IMR-90 (cell line): ENCODE data around the gene PDCD11. TPM values are rescaled to one million over a fixed set of nuclear protein-coding genes. Genes with fewer than 3 reads are reported as not detected.

Experiments used
- ATAC-seq: fragments of 200-7000 bp; cut with Tn5 transposase; 2 replicates; pipeline ENCODE4 v1.9.1; 2020; ENCODE audit warnings: low read depth, mild to moderate bottlenecking, moderate library complexity
- BruUV-seq: library from RNA; stranded (reverse); fragments of 400-500 nt; replicated peaks from 2 replicates; lab custom pipeline; 2021; lab: Mats Ljungman, UMichigan
- CTCF ChIA-PET: fragments of 300-600 bp; formaldehyde crosslinking; extraction: SDS; loops from one replicate; lab custom pipeline; 2021; ENCODE audit warnings: antibody characterized with exemption; lab: Yijun Ruan, JAX
- POLR2A ChIA-PET: fragments of 300-600 bp; sonication (Branson Sonifier 250); formaldehyde crosslinking; loops from one replicate; lab custom pipeline; 2022; ENCODE audit warnings: antibody characterized with exemption; ENCODE audit not compliant: unreplicated experiment; lab: Charles Lee
- DNase-seq: peaks from one replicate; pipeline ENCODE4 v3.0.0; 2013
- H2AFZ ChIP-seq: replicated peaks from 2 replicates; pipeline ENCODE3; 2013; ENCODE audit warnings: low read length, mild to moderate bottlenecking; ENCODE audit not compliant: poor library complexity
- H2AK5ac ChIP-seq: 2 replicates; pipeline ENCODE4 v1.6.1; 2013; ENCODE audit warnings: low read depth, low read length, inconsistent platforms
- H2AK9ac ChIP-seq: replicated peaks from 2 replicates; pipeline ENCODE3; 2013; ENCODE audit warnings: mild to moderate bottlenecking, low read depth, low read length, moderate library complexity; ENCODE audit not compliant: poor library complexity
- H2BK120ac ChIP-seq: 2 replicates; pipeline ENCODE4 v1.6.1; 2013; ENCODE audit warnings: low read depth, low read length, inconsistent platforms
- H2BK15ac ChIP-seq: 3 replicates; pipeline ENCODE4 v1.6.1; 2013; ENCODE audit warnings: low read depth, low read length, inconsistent platforms
- H2BK20ac ChIP-seq: 2 replicates; pipeline ENCODE4 v1.6.1; 2013; ENCODE audit warnings: low read depth, mild to moderate bottlenecking, inconsistent platforms, low read length, moderate library complexity
- H2BK5ac ChIP-seq: 2 replicates; pipeline ENCODE4 v1.6.1; 2013; ENCODE audit warnings: mild to moderate bottlenecking, low read depth, low read length, inconsistent platforms; ENCODE audit not compliant: poor library complexity, severe bottlenecking
- H3K14ac ChIP-seq: replicated peaks from 2 replicates; pipeline ENCODE4 v1.6.1; 2013; ENCODE audit warnings: low read depth, low read length, inconsistent platforms
- H3K18ac ChIP-seq: 2 replicates; pipeline ENCODE4 v1.6.1; 2013; ENCODE audit warnings: low read depth, low read length, control low read depth
- H3K23ac ChIP-seq: 2 replicates; pipeline ENCODE4 v1.6.1; 2013; ENCODE audit warnings: low read depth, low read length, inconsistent platforms
- H3K27ac ChIP-seq: 2 replicates; pipeline ENCODE4 v1.5.1; 2013; ENCODE audit warnings: mild to moderate bottlenecking, control low read depth, low read length; ENCODE audit not compliant: insufficient read depth
- H3K27me3 ChIP-seq: 2 replicates; pipeline ENCODE4 v1.6.1; 2013; ENCODE audit warnings: low read length; ENCODE audit not compliant: control insufficient read depth, insufficient read depth
- H3K36me3 ChIP-seq: 2 replicates; pipeline ENCODE4 v1.6.1; 2013; ENCODE audit warnings: low read length, mixed read lengths; ENCODE audit not compliant: control insufficient read depth, insufficient read depth
- H3K4ac ChIP-seq: 2 replicates; pipeline ENCODE4 v1.6.1; 2013; ENCODE audit warnings: low read depth, low read length, inconsistent platforms
- H3K4me1 ChIP-seq: 2 replicates; pipeline ENCODE4 v1.6.1; 2013; ENCODE audit warnings: low read length, mixed read lengths; ENCODE audit not compliant: control insufficient read depth, insufficient read depth
- H3K4me2 ChIP-seq: 2 replicates; pipeline ENCODE4 v1.6.1; 2013; ENCODE audit warnings: low read depth, mild to moderate bottlenecking, control low read depth, low read length, moderate library complexity
- H3K4me3 ChIP-seq: 2 replicates; pipeline ENCODE4 v1.5.1; 2013; ENCODE audit warnings: low read depth, mild to moderate bottlenecking, control low read depth, low read length, moderate library complexity; ENCODE audit not compliant: insufficient read depth
- H3K56ac ChIP-seq: 2 replicates; pipeline ENCODE4 v1.6.1; 2013; ENCODE audit warnings: low read length, inconsistent platforms; ENCODE audit not compliant: insufficient read depth; ENCODE audit errors: extremely low read depth
- H3K79me1 ChIP-seq, 2 experiments: 2 replicates each; pipeline ENCODE4 v1.6.1; 2013; ENCODE audit warnings: low read length in 2 of 2, inconsistent platforms in 1 of 2, low read depth in 1 of 2
- H3K9ac ChIP-seq: 2 replicates; pipeline ENCODE4 v1.6.1; 2013; ENCODE audit warnings: low read depth, low read length, control low read depth
- H3K9me1 ChIP-seq: 2 replicates; pipeline ENCODE4 v1.6.1; 2013; ENCODE audit warnings: low read length, inconsistent platforms; ENCODE audit not compliant: insufficient read depth
- H3K9me3 ChIP-seq: 2 replicates; pipeline ENCODE4 v1.6.1; 2013; ENCODE audit warnings: low read length; ENCODE audit not compliant: control insufficient read depth, insufficient read depth
- H4K20me1 ChIP-seq: 2 replicates; pipeline ENCODE4 v1.6.1; 2013; ENCODE audit warnings: low read length, inconsistent platforms; ENCODE audit not compliant: insufficient read depth
- H4K5ac ChIP-seq: 2 replicates; pipeline ENCODE4 v1.6.1; 2013; ENCODE audit warnings: mild to moderate bottlenecking, low read depth, low read length, control low read depth
- H4K8ac ChIP-seq, 2 experiments: 2 replicates each; pipeline ENCODE4 v1.6.1; 2013; ENCODE audit warnings: low read depth in 2 of 2, low read length in 2 of 2, control low read depth in 1 of 2, inconsistent platforms in 1 of 2
- H4K91ac ChIP-seq: 2 replicates; pipeline ENCODE4 v1.6.1; 2013; ENCODE audit warnings: low read depth, low read length, inconsistent platforms; ENCODE audit not compliant: insufficient read depth
- BHLHE40 ChIP-seq: fragments of 150-350 bp; IDR thresholded peaks from 2 replicates; pipeline ENCODE4 v1.6.1; 2016; ENCODE audit warnings: mild to moderate bottlenecking, low read depth, low read length
- WGBS, 2 experiments: methylation state at CpG; one replicate each; pipeline versions ENCODE4 v1.1.5 to v1.1.7; 2013; ENCODE audit warnings: missing lambda C conversion rate in 2 of 2; ENCODE audit not compliant: insufficient read length in 1 of 2; ENCODE audit errors: extremely low coverage in 2 of 2; 5-methylcytosine and 5-hydroxymethylcytosine counted together
- dilution Hi-C: fragments of 300-500 bp; cut with HindIII; formaldehyde crosslinking; loops from one replicate; pipeline ENCODE4 v1.14.3; 2018; ENCODE audit warnings: low sequenced_read_pairs; ENCODE audit not compliant: unreplicated experiment
- in situ Hi-C: fragments of 300-500 bp; cut with MboI; formaldehyde crosslinking; loops from 3 replicates; pipeline ENCODE4 v1.14.3; 2019; ENCODE audit warnings: low sequenced_read_pairs, inconsistent platforms, mixed read lengths
- intact Hi-C: fragments of 100-400 bp; cut with micrococcal nuclease; formaldehyde crosslinking; loops from 2 replicates; pipeline ENCODE4 v1.10.0; 2022
- polyA plus RNA-seq, 3 experiments: library from polyadenylated mRNA; depleted of rRNA; stranded (reverse); fragments of >200 nt; gene quantifications; 2 replicates each; pipeline ENCODE4 v1.2.3, GENCODE V29; 2012; ENCODE audit warnings: low replicate concordance in 1 of 3
- total RNA-seq: library from RNA; depleted of rRNA; stranded (reverse); fragments of >200 nt; gene quantifications from 2 replicates; pipeline ENCODE4 v1.2.3, GENCODE V29; 2012

The PDCD11 gene
- total and polyA plus RNA-seq, 2 of the 4 experiments (the other 2 are of a cell fraction): 20.4 to 56.8 TPM

DNA sequence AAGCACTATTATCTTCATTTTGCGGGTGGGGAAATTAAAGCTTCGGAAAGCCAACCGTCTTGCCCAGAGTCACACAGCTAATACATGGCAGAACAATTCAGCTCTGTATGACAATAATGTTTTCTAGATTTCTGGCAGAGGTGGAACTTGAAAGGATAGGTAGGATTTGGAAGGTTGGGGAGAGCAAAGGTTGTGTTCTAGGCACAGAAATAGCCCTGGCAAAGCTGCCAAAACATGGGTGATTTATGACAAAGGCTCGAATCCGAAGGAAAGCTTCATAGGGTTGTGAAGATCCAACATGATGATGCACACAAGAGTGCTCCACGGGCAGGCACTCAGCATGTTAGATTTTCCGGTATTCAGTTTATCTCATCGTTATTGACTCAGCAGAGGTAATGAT lies 19.2 kb downstream of the PDCD11 start:
- WGBS, 2 experiments: 79% methylated on average over 4 of the region's 8 CpGs; no CpG with 5 or more reads in 1 of the 2 experiments
- no peak overlapping the region for H3K18ac ChIP-seq
- dilution Hi-C loops: no loop called here
- H3K4me3 ChIP-seq: no peak overlapping the region
- H4K20me1 ChIP-seq: no peaks in the 10 kb centered on the region
- intact Hi-C loops: loop anchor here (5.0 kb wide), 1 partner anchor 177 kb away; no protein-coding TSS in a partner anchor
- CTCF ChIA-PET: no interaction called here
- H3K27ac ChIP-seq: no peak overlapping the region
- no peak overlapping the region for H2AK5ac ChIP-seq
- no peak overlapping the region for H3K4me2 ChIP-seq
- H3K23ac ChIP-seq: no peak overlapping the region
- no peak overlapping the region for H4K91ac ChIP-seq
- H2BK20ac ChIP-seq: no peak overlapping the region
- DNase-seq: no peak
- H4K5ac ChIP-seq: no peak overlapping the region
- no peak overlapping the region for H3K14ac ChIP-seq
- H2BK120ac ChIP-seq: no peak overlapping the region
- no peak overlapping the region for H2AK9ac ChIP-seq
- in situ Hi-C loops: loop anchor here (5.0 kb wide), 1 partner anchor 72 kb away; no protein-coding TSS in a partner anchor
- H2BK15ac ChIP-seq: no peak overlapping the region
- H2AFZ ChIP-seq: no peak overlapping the region
- no peak for ATAC-seq
- H3K4ac ChIP-seq: no peak overlapping the region
- no peak overlapping the region for H4K8ac ChIP-seq
- H2BK5ac ChIP-seq: no peak overlapping the region
- no peaks in the 10 kb centered on the region for H3K4me1 ChIP-seq
- POLR2A ChIA-PET: no interaction called here
- H3K9me1 ChIP-seq: no peaks in the 10 kb centered on the region
- H3K9ac ChIP-seq: no peak overlapping the region
- 0 out of 4 replicates have a peak, but pooled peaks cover 0 to 8% of the 10 kb centered on the region in 2 experiments for H3K79me1 ChIP-seq
- peaks cover 69% of the 10 kb centered on the region for H3K36me3 ChIP-seq
- no peak overlapping the region for H3K56ac ChIP-seq
- no peaks in the 10 kb centered on the region for H3K9me3 ChIP-seq
- no TSS peak for BruUV-seq
- H3K27me3 ChIP-seq: no peaks in the 10 kb centered on the region
- TF ChIP-seq BHLHE40: no peak
